NCI-H2196 treated with DMSO at 0.1 percent for 48 hours (cell line): ENCODE measurements around the gene RUNX1.
"Not testable (repeated sequence)": the region's sequence is repeated elsewhere in the genome, so short reads cannot be mapped to it uniquely, and the experiment has no call there.

Source experiments
- DNase-seq: peaks from one replicate; lab custom pipeline; 2025; ENCODE audit not compliant: unreplicated experiment; lab: John Stamatoyannopoulos, UW

Gene RUNX1

GRCh38 chr21:34994766-34995631 is 54.1 kb downstream of the RUNX1 start:
- no peak for DNase-seq

GRCh38 chr21:34993521-34993921 is 55.6 kb downstream of the RUNX1 start:
- not testable (repeated sequence) for DNase-seq

GRCh38 chr21:34992736-34993398 is 56.2 kb downstream of the RUNX1 start:
- no peak for DNase-seq

- no peak for DNase-seq
Observed at GRCh38 chr21:34992180-34992579, 56.9 kb downstream of the RUNX1 start.

- no peak for DNase-seq
Observed at GRCh38 chr21:34991366-34991957, 57.6 kb downstream of the RUNX1 start.

GRCh38 chr21:34990842-34991241 is 58.3 kb downstream of the RUNX1 start:
- no peak for DNase-seq

GRCh38 chr21:34989337-34990151 is 59.6 kb downstream of the RUNX1 start:
- no peak for DNase-seq

- no peak for DNase-seq
Observed at GRCh38 chr21:34988625-34989024, 60.5 kb downstream of the RUNX1 start.

- DNase-seq: no peak
Observed at GRCh38 chr21:34988139-34988538, 61.0 kb downstream of the RUNX1 start.

GRCh38 chr21:34987501-34988072 is 61.5 kb downstream of the RUNX1 start:
- DNase-seq: no peak

GRCh38 chr21:34986561-34987500 is 62.3 kb downstream of the RUNX1 start:
- DNase-seq: no peak

- no peak for DNase-seq
Observed at GRCh38 chr21:34984356-34985058, 64.6 kb downstream of the RUNX1 start.

GRCh38 chr21:34983680-34984086 is 65.4 kb downstream of the RUNX1 start:
- no peak for DNase-seq

- DNase-seq: no peak
Observed at GRCh38 chr21:34981791-34982190, 67.3 kb downstream of the RUNX1 start.

GRCh38 chr21:34980423-34981115 is 68.5 kb downstream of the RUNX1 start:
- no peak for DNase-seq

- no peak for DNase-seq
Observed at GRCh38 chr21:34979383-34979782, 69.7 kb downstream of the RUNX1 start.

GRCh38 chr21:34977333-34977732 is 71.8 kb downstream of the RUNX1 start:
- no peak for DNase-seq

GRCh38 chr21:34974162-34974981 is 74.7 kb downstream of the RUNX1 start:
- no peak for DNase-seq
